ENCODE data around the gene MTX3.

Gene MTX3

GRCh38 chr5:80034559-80034958 lies 43.5 kb upstream of the MTX3 start:
- no peak overlapping the region for H3K4me3 ChIP-seq (ENCODE audit: low read depth, low read length)
- DNase-seq (ENCODE audit: low read depth) = no peak
- no peak for TF ChIP-seq CTCF (IDR thresholded peaks at IDR 0.05; ENCODE audit: low read depth, low read length, missing control alignments)

- no peak for DNase-seq (ENCODE audit: low read depth)
- H3K4me3 ChIP-seq (ENCODE audit: low read depth, low read length) = no peak overlapping the region
- no peak for TF ChIP-seq CTCF (IDR thresholded peaks at IDR 0.05; ENCODE audit: low read depth, low read length, missing control alignments)
Measured at GRCh38 chr5:80033513-80033912, 42.5 kb upstream of the MTX3 start.

- TF ChIP-seq CTCF (IDR thresholded peaks at IDR 0.05; ENCODE audit: low read depth, low read length, missing control alignments) = no peak
- no peak for DNase-seq (ENCODE audit: low read depth)
- H3K4me3 ChIP-seq (ENCODE audit: low read depth, low read length) = no peak overlapping the region
Measured at GRCh38 chr5:80031109-80031508, 40.0 kb upstream of the MTX3 start.

- no peak overlapping the region for H3K4me3 ChIP-seq (ENCODE audit: low read depth, low read length)
- no peak for TF ChIP-seq CTCF (IDR thresholded peaks at IDR 0.05; ENCODE audit: low read depth, low read length, missing control alignments)
- no peak for DNase-seq (ENCODE audit: low read depth)
Measured at GRCh38 chr5:80026841-80027240, 35.8 kb upstream of the MTX3 start.

GRCh38 chr5:80025069-80025468 lies 34.0 kb upstream of the MTX3 start:
- no peak for TF ChIP-seq CTCF (IDR thresholded peaks at IDR 0.05; ENCODE audit: low read depth, low read length, missing control alignments)
- DNase-seq (ENCODE audit: low read depth) = no peak
- no peak overlapping the region for H3K4me3 ChIP-seq (ENCODE audit: low read depth, low read length)

GRCh38 chr5:80010754-80011392 lies 19.8 kb upstream of the MTX3 start:
- H3K4me3 ChIP-seq (ENCODE audit: low read depth, low read length) = no peak overlapping the region
- no peak for TF ChIP-seq CTCF (IDR thresholded peaks at IDR 0.05; ENCODE audit: low read depth, low read length, missing control alignments)
- DNase-seq (ENCODE audit: low read depth) = no peak
